ENCODE measurements around the gene DOK6.
"Not testable (repeated sequence)": the region's sequence is repeated elsewhere in the genome, so short reads cannot be mapped to it uniquely, and the experiment has no call there.

Gene DOK6

DNA sequence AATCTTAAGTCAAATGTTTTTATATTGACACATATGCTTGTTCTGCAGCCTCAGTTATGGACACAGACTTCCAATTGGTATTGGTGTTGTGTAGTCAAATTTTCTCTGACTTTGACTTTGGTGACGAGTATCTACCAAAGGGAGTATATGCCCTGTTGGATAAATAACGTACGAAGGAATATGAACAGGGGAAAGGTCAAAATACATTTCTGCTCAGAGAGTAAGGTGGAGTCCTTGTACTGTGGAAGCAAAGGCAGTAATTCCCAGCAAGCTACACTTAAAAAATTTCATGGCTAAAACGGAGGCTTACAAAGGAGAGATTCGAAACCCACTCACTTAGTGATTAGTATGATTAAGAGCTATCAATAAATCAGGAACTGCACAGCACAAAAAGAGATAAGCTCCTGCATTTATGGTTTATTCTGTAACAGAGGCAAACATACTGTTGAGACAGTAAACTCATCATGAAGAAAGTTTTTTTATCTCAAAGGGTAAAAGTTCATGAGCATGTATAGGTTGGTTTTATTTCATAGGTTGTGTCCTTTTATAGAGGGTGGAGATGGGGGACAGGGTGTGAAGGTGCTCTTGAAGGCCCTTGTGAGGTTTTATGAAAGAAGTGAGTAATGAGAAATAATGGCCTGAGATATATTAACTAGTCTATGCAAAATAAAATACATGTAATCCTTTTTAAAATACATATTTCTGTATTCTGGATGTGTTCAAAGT is 404.3 kb downstream of the DOK6 start:
- Mint-ChIP-seq H3K9me3 (no peaks in the 10 kb centered on the region), H3K27ac (no peak overlapping the region), H3K36me3 (ENCODE audit: low read depth) (no peaks in the 10 kb centered on the region), H3K4me1 (ENCODE audit: low read depth) (peaks cover 6% of the 10 kb centered on the region), H3K4me3 (no peak overlapping the region), H3K27me3 (ENCODE audit: low read depth) (no peaks in the 10 kb centered on the region)

DNA sequence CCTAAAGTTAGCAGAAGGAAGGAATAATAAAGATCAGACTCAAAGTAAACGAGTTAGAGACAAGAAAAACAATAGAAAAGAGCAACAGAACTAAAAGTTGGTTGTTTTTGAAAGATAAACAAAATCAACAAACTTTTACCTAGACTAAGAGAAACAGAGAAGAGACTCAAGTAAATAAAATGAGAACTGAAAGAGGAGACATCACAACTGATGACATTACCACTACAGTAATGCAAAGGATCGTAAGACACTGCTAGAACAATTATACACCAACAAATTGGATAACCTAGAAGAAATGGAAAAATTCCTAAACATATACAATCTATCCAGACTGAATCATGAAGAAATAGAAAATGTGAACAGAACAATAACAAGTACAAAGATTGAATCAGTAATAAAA is 407.7 kb downstream of the DOK6 start:
- no peak overlapping the region for H3K4me3 Mint-ChIP-seq
- peaks cover 6% of the 10 kb centered on the region for H3K4me1 Mint-ChIP-seq (ENCODE audit: low read depth)
- peaks cover 3% of the 10 kb centered on the region for H3K36me3 Mint-ChIP-seq (ENCODE audit: low read depth)
- no peaks in the 10 kb centered on the region for H3K27me3 Mint-ChIP-seq (ENCODE audit: low read depth)
- no peak overlapping the region for H3K27ac Mint-ChIP-seq
- no peaks in the 10 kb centered on the region for H3K9me3 Mint-ChIP-seq

DNA sequence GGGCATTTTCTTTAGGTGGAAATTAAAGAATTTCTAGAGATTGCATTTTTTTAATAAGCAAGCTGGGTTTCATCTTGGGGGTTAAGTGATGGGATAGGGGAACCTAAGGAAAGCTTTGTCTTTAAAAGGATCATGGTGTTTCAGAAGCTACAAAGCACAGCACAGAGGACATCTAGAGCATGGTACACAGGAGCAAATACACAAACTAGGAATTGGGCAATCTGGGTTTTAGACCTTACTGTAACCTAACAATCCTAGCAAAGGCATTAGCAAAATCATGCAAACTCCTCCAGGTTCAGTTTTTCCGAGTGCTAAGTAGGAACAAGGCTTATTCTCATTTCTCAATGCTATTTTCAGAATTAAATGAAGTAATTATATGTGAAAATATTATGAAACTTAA is 412.9 kb downstream of the DOK6 start:
- H3K27ac Mint-ChIP-seq: no peak overlapping the region
- H3K4me1 Mint-ChIP-seq (ENCODE audit: low read depth): no peaks in the 10 kb centered on the region
- no peaks in the 10 kb centered on the region for H3K9me3 Mint-ChIP-seq
- no peak overlapping the region for H3K4me3 Mint-ChIP-seq
- peaks cover 6% of the 10 kb centered on the region for H3K36me3 Mint-ChIP-seq (ENCODE audit: low read depth)
- H3K27me3 Mint-ChIP-seq (ENCODE audit: low read depth): no peaks in the 10 kb centered on the region

DNA sequence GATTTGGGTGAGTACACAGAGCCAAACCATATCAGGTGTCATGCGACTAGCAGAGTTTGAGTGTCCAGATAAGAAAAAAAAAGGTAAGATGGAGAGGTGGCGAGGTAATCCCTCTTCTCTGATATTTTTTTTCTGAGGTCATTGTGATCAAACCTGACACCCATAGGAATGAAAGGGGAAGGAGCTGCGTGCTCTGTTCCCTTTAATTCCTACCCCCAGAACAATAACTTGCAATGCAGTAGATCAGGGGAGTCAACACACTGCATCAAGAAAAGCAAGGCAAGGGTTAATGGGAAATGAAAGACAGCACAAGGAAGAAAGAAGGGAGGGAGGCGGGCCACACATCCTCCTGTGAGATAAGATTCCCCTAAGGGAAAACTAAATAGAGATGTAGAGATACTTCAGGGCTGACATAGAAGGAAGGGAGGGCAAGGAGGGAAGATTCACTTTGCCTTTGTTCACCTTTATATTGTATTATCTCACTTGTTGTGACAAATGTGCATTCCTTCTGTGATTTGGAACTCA is 414.2 kb downstream of the DOK6 start:
- Mint-ChIP-seq H3K36me3 (ENCODE audit: low read depth) (peaks cover 9% of the 10 kb centered on the region), H3K27me3 (ENCODE audit: low read depth) (no peaks in the 10 kb centered on the region), H3K9me3 (peaks cover 4% of the 10 kb centered on the region), H3K4me3 (no peak overlapping the region), H3K27ac (no peak overlapping the region), H3K4me1 (ENCODE audit: low read depth) (no peaks in the 10 kb centered on the region)

DNA sequence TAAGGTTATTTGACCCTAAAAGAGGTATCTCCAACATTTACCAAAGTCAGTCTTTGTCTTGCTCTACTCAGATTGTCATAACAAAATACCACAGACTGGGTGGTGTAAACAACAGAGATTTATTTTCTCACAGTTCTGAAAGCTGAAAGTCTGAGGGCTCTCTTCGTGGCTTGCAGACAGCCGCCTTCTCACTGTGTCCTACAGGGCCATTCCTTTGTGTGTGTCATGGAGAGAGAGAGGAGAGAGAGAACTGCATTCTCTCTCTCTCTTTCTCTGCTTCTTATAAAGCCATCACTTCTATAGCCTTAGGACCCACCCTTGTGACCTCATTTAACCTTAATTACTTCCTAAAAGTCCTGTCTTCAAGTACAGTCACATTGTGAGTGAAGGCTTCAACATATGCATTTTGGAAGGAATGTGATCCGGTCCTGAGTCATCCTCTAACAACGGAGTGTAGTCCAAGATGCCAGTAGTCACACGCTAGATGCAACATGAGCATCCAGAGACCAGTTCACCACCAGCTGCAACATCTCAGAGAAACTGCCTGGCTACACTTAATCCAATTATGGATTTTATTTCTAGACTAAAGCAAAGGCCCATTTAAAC is 416.8 kb downstream of the DOK6 start:
- Mint-ChIP-seq H3K9me3 (peaks cover 10% of the 10 kb centered on the region), H3K36me3 (ENCODE audit: low read depth) (peaks cover 6% of the 10 kb centered on the region), H3K4me1 (ENCODE audit: low read depth) (no peaks in the 10 kb centered on the region), H3K27ac (no peak overlapping the region), H3K27me3 (ENCODE audit: low read depth) (no peaks in the 10 kb centered on the region), H3K4me3 (no peak overlapping the region)

DNA sequence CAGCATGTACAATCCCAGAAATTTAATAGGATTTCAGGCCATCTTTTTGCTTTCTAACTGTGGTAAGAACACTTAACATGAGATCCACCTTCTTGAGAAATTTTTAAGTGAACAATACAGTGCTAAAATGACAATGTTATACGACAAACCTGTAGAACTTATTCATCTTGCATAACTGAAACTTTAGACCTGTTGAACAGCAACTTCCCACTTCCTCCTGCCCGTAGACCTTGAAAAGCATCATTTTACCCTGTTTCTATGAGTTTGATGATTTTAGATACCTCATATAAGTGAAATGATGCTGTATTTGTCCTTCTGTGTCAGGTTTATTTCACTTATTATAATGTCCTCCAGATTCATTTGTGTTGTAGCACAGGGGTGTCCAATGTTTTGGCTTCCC is 418.8 kb downstream of the DOK6 start:
- H3K4me3 Mint-ChIP-seq: no peak overlapping the region
- H3K9me3 Mint-ChIP-seq: peaks cover 11% of the 10 kb centered on the region
- no peak overlapping the region for H3K27ac Mint-ChIP-seq
- no peaks in the 10 kb centered on the region for H3K4me1 Mint-ChIP-seq (ENCODE audit: low read depth)
- H3K36me3 Mint-ChIP-seq (ENCODE audit: low read depth): peaks cover 3% of the 10 kb centered on the region
- H3K27me3 Mint-ChIP-seq (ENCODE audit: low read depth): no peaks in the 10 kb centered on the region

DNA sequence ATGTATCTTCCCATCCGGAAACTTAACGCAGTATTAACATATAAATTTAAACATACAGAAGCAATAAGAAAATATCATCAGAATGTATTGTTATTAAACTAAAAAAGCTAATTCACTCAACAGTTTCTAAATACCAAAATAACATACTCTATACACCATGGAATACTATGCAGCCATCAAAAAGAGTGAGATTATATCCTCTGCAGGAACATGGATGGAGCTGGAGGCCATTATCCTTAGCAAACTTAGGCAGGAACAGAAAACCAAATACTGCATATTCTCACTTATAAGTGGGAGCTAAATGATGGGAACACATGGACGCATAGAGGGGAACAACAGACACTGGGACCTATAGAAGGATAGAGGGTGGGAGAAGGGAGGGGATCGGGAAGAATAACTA is 419.9 kb downstream of the DOK6 start:
- Mint-ChIP-seq H3K36me3 (ENCODE audit: low read depth) (peaks cover 3% of the 10 kb centered on the region), H3K9me3 (peaks cover 11% of the 10 kb centered on the region), H3K4me3 (no peak overlapping the region), H3K4me1 (ENCODE audit: low read depth) (no peaks in the 10 kb centered on the region), H3K27me3 (ENCODE audit: low read depth) (no peaks in the 10 kb centered on the region), H3K27ac (no peak overlapping the region)

DNA sequence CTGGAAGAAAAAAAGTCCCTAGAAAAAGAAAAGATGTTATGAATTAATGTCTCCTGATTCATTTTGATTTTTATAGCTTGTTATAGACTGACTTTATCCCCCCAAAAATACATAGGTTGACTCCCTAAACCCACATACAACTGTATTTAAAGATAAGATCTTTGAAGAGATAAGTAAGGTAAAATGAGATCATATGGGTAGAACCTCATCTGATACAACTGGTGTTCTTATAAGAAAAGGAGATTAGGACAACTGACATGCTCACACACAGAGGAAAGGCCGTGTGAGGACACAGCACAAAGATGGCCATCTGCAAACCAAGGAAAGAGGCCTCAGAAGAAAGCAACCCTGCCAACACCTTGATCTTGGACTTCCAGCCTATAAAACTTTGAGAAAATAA is 429.5 kb downstream of the DOK6 start:
- H3K36me3 Mint-ChIP-seq (ENCODE audit: low read depth): peaks cover 23% of the 10 kb centered on the region
- H3K9me3 Mint-ChIP-seq: no peaks in the 10 kb centered on the region
- no peak overlapping the region for H3K4me3 Mint-ChIP-seq
- H3K4me1 Mint-ChIP-seq (ENCODE audit: low read depth): no peaks in the 10 kb centered on the region
- H3K27ac Mint-ChIP-seq: no peak overlapping the region
- H3K27me3 Mint-ChIP-seq (ENCODE audit: low read depth): no peaks in the 10 kb centered on the region

DNA sequence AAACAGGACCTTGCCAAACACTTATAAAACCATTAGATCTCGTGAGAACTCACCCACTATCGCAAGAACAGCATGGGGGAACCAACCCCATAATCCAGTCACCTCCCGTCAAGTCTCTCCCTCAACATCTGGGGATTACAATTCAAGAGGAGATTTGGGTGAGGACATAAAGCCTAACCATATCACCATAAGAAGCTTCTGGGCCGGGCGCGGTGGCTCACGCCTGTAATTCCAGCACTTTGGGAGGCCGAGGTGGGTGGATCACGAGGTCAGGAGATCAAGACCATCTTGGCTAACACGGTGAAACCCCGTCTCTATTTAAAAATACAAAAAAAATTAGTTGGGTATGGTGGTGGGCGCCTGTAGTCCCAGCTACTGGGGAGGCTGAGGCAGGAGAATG is 434.3 kb downstream of the DOK6 start:
- H3K9me3 Mint-ChIP-seq; H3K27me3 Mint-ChIP-seq (ENCODE audit: low read depth); H3K4me3 Mint-ChIP-seq; H3K27ac Mint-ChIP-seq; H3K4me1 Mint-ChIP-seq (ENCODE audit: low read depth): not testable (repeated sequence)
- H3K36me3 Mint-ChIP-seq (ENCODE audit: low read depth): peaks cover 23% of the 10 kb centered on the region

DNA sequence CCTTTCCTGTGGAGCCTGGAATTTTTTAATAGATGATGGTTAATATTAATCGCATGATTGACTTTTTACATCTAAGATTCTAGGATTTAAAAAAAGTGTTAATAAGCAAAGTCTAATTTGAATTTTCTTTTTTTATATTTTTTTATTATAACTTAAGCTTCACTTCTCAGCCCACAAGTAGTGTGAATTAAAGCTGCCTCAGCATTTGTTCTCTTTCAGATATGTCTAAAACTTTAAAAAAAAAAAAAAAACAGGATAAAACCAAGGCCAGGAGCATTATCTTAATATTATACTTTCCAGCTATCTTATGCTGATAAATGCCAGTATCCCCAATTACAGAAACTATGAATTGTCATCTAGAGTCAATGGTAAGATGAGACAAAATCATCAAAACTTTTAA is 437.3 kb downstream of the DOK6 start:
- no peak overlapping the region for H3K4me3 Mint-ChIP-seq
- no peaks in the 10 kb centered on the region for H3K27me3 Mint-ChIP-seq (ENCODE audit: low read depth)
- no peak overlapping the region for H3K27ac Mint-ChIP-seq
- H3K36me3 Mint-ChIP-seq (ENCODE audit: low read depth): peaks cover 10% of the 10 kb centered on the region
- H3K4me1 Mint-ChIP-seq (ENCODE audit: low read depth): no peaks in the 10 kb centered on the region
- no peaks in the 10 kb centered on the region for H3K9me3 Mint-ChIP-seq

DNA sequence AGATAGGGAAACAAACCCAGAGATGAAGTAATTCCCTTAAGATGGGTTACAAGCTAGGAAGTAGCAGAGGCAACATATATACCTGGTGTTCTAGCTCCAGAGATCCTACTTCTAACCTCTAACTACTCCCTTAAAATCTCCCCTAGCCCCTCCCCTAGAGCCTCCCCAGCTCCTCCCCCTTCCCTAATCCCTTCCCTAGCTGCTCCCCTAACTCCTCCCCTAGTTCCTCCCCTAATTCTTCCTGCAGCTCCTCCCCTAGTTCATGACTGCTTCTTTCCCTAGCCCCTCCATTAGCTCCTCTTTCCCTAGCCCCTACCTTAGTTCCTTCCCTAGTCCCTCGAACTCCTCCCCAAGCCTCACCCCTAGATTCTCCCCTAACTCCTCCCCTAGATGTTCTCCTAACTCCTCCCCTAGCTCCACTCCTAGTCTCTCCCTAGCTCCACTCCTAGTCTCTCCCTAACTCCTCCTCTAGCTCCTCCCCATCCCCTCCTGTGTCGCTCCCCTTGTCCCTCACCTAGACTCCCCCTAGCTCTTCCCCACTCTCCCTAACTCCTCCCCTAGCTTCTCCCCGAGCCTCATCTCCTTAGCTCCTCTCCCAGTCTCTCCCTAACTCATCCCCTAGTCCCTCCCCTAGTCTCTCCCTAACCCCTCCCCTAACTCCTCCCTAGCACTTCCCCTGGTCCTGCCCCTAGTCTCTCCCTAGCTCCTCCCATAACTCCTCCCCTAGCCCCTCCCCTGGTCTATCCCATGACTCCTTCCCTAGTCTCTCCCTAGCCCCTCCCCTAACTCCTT is 438.1 kb downstream of the DOK6 start:
- no peaks in the 10 kb centered on the region for H3K4me1 Mint-ChIP-seq (ENCODE audit: low read depth)
- no peaks in the 10 kb centered on the region for H3K27me3 Mint-ChIP-seq (ENCODE audit: low read depth)
- H3K36me3 Mint-ChIP-seq (ENCODE audit: low read depth): peaks cover 10% of the 10 kb centered on the region
- no peaks in the 10 kb centered on the region for H3K9me3 Mint-ChIP-seq
- H3K4me3 Mint-ChIP-seq: no peak overlapping the region
- H3K27ac Mint-ChIP-seq: no peak overlapping the region

DNA sequence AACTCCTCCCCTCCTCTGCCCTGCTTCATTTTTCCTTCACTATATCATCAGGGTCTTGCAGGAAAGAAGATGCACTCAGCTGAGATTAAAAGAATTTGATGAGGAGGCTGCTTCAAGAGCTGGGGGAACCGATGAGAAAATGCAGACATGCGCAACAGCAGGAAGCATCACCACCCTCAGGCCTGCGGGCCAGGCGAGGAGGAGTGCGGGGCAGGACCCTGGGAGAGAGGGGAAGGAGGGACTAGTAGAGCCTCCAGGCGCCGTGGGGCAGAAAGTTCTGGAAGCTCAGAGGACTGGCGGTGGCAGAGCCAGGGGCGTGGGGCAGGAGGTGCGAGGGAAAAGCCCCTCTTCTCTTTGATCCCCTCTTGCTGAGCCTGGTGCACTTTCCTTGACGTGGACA is 438.8 kb downstream of the DOK6 start:
- H3K27me3 Mint-ChIP-seq (ENCODE audit: low read depth): no peaks in the 10 kb centered on the region
- H3K27ac Mint-ChIP-seq: no peak overlapping the region
- peaks cover 8% of the 10 kb centered on the region for H3K36me3 Mint-ChIP-seq (ENCODE audit: low read depth)
- H3K4me3 Mint-ChIP-seq: no peak overlapping the region
- no peaks in the 10 kb centered on the region for H3K9me3 Mint-ChIP-seq
- H3K4me1 Mint-ChIP-seq (ENCODE audit: low read depth): no peaks in the 10 kb centered on the region

DNA sequence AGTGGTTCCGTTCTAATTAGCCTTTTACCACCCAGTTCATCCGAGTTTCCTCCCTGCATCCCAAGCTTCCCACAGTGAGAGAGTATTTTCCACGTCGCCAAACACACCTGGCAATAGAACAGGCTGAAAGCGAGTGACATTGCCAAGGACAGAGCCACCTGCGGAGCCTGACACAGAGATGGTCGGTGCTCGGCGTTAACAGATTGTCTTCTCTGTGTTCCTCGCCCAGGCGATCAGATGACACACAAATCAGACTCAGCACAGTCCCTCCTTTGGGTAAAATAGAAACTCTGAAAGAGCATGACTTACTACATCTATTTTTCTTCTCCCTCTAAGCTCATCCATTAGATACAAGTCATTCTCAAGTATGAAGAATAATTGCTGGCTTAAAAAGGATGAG is 439.3 kb downstream of the DOK6 start:
- no peaks in the 10 kb centered on the region for H3K27me3 Mint-ChIP-seq (ENCODE audit: low read depth)
- no peaks in the 10 kb centered on the region for H3K4me1 Mint-ChIP-seq (ENCODE audit: low read depth)
- H3K36me3 Mint-ChIP-seq (ENCODE audit: low read depth): peaks cover 4% of the 10 kb centered on the region
- H3K27ac Mint-ChIP-seq: no peak overlapping the region
- no peaks in the 10 kb centered on the region for H3K9me3 Mint-ChIP-seq
- no peak overlapping the region for H3K4me3 Mint-ChIP-seq

DNA sequence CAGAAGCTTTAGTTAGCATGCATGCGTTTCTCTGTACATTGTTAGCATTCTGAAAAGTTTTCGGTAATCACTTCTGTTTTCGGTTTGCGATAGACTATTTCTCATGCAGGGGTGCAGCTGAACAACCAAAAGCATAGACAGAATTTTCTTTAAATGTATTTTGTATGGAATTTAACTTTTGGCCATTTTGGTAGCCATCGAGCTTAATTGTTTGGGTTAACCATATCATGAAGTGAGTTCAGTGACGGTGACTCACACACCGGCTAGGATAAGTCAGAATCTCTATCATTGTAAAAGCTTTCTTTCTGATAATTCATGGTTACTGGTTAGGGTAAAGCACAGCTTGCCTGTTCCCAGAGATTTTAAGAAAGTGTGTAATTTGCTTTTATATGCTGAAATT is 439.8 kb downstream of the DOK6 start:
- H3K4me3 Mint-ChIP-seq: no peak overlapping the region
- H3K27me3 Mint-ChIP-seq (ENCODE audit: low read depth): no peaks in the 10 kb centered on the region
- H3K4me1 Mint-ChIP-seq (ENCODE audit: low read depth): no peaks in the 10 kb centered on the region
- no peaks in the 10 kb centered on the region for H3K9me3 Mint-ChIP-seq
- H3K36me3 Mint-ChIP-seq (ENCODE audit: low read depth): peaks cover 3% of the 10 kb centered on the region
- H3K27ac Mint-ChIP-seq: no peak overlapping the region

DNA sequence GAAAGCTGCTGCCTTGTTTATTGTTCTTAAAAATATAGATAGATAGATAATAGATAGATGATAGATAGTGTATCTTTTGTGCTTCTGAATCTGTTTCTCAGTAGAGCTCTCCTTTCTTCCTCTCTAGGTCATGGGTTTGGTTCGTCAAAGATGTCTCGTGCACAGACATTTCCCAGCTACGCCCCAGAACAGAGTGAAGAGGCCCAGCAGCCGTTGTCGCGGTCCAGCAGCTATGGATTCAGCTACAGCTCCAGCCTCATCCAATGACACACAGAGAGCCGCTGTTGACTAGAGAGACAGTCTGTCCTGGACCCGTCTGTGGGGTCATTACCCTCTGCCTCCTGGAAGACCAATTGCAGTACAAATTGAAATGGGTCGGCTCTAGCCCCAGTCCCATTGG is 440.4 kb downstream of the DOK6 start:
- Mint-ChIP-seq H3K36me3 (ENCODE audit: low read depth) (no peaks in the 10 kb centered on the region), H3K4me3 (no peak overlapping the region), H3K27ac (no peak overlapping the region), H3K27me3 (ENCODE audit: low read depth) (no peaks in the 10 kb centered on the region), H3K9me3 (no peaks in the 10 kb centered on the region), H3K4me1 (ENCODE audit: low read depth) (no peaks in the 10 kb centered on the region)
